HepG2 (cell line): ENCODE measurements around the gene YPEL4. TPM values are rescaled to one million over a fixed set of nuclear protein-coding genes. Genes with fewer than 3 reads are reported as not detected.

Experiments
- ATAC-seq: fragments of 200-7000 bp; cut with Tn5 transposase; 3 replicates; pipeline ENCODE4 v1.9.1; 2020; ENCODE audit warnings: mild to moderate bottlenecking, moderate library complexity
- BruUV-seq: library from RNA; stranded (reverse); fragments of 400-500 nt; replicated peaks from 2 replicates; lab custom pipeline; 2021; lab: Mats Ljungman, UMichigan
- CTCF ChIA-PET: fragments of 300-600 bp; formaldehyde crosslinking; extraction: SDS; loops from one replicate; lab custom pipeline; 2021; ENCODE audit warnings: low total read pairs, inconsistent platforms, low intra/inter-chr PET ratio; lab: Yijun Ruan, JAX
- POLR2A ChIA-PET: fragments of 350-600 bp; sonication (Branson Sonifier 250); formaldehyde crosslinking; loops from one replicate; lab custom pipeline; 2020; ENCODE audit warnings: antibody characterized with exemption, inconsistent platforms; lab: Yijun Ruan, JAX
- DNase-seq: peaks from one replicate; pipeline ENCODE4 v3.0.0-alpha.2; 2015; ENCODE audit warnings: low spot score
- FAIRE-seq: peaks from 3 replicates; lab custom pipeline; 2011; peaks lifted over from hg19 to GRCh38; lab: Jason Lieb, UNC
- H2AFZ ChIP-seq: one replicate; pipeline ENCODE4 v1.6.1; 2011; ENCODE audit warnings: low read length, inconsistent platforms
- H3K27ac ChIP-seq: fragments of 300-600 bp; 3 replicates; pipeline ENCODE4 v1.8.0; 2011; ENCODE audit warnings: mixed run types, mild to moderate bottlenecking, mixed read lengths, low read length, inconsistent platforms; ENCODE audit not compliant: insufficient read depth; ENCODE audit errors: extremely low read length
- H3K27me3 ChIP-seq, 2 experiments: fragments of 200-600 bp in 1 of 2; 2 replicates in 1 of 2; 3 replicates in 1 of 2; pipeline versions ENCODE4 v1.6.0 to v1.8.0; 2011; ENCODE audit warnings: low read length in 2 of 2, mild to moderate bottlenecking in 2 of 2, moderate library complexity in 2 of 2, inconsistent platforms in 1 of 2; ENCODE audit not compliant: insufficient read depth in 2 of 2, control insufficient read depth in 1 of 2
- H3K36me3 ChIP-seq, 2 experiments: fragments of 200-600 bp in 1 of 2; replicated peaks in 1 of 2; 2 replicates in 1 of 2; 3 replicates in 1 of 2; pipeline versions ENCODE4 v1.5.1 to v1.8.0; 2011; ENCODE audit warnings: low read length in 2 of 2, inconsistent platforms in 1 of 2; ENCODE audit not compliant: insufficient read depth in 2 of 2, control insufficient read depth in 1 of 2
- H3K4me1 ChIP-seq: 2 replicates; pipeline ENCODE4 v1.5.1; 2012; ENCODE audit warnings: low read length, inconsistent platforms; ENCODE audit not compliant: insufficient read depth
- H3K4me2 ChIP-seq: 2 replicates; pipeline ENCODE4 v1.6.0; 2011; ENCODE audit warnings: low read depth, low read length, inconsistent platforms
- H3K4me3 ChIP-seq, 3 experiments: fragments of 200-600 bp in 1 of 3; sonication (generic), shearing (Covaris generic) in 1 of 3; replicated peaks in 1 of 3; 2 replicates each; pipeline ENCODE4 v1.5.1; 2011 to 2016; ENCODE audit warnings: low read length in 3 of 3, inconsistent platforms in 2 of 3, low read depth in 2 of 3, mild to moderate bottlenecking in 2 of 3, control low read depth in 1 of 3, mixed read lengths in 1 of 3; ENCODE audit not compliant: insufficient read depth in 1 of 3
- H3K79me2 ChIP-seq: one replicate; pipeline ENCODE4 v1.6.1; 2011; ENCODE audit warnings: low read length, inconsistent platforms; ENCODE audit not compliant: insufficient read depth
- H3K9ac ChIP-seq: 2 replicates; pipeline ENCODE4 v1.6.0; 2011; ENCODE audit warnings: mild to moderate bottlenecking, low read depth, low read length, inconsistent platforms; ENCODE audit not compliant: insufficient read depth
- H3K9me3 ChIP-seq: 2 replicates; pipeline ENCODE4 v1.5.1; 2012; ENCODE audit warnings: mild to moderate bottlenecking, low read length
- H4K20me1 ChIP-seq: 2 replicates; pipeline ENCODE4 v1.6.0; 2011; ENCODE audit warnings: inconsistent platforms, mild to moderate bottlenecking, low read length, moderate library complexity; ENCODE audit not compliant: insufficient read depth
- ARNT ChIP-seq: fragments of 450-650 bp; IDR thresholded peaks from 2 replicates; pipeline ENCODE4 v1.6.1; 2017
- BCL6 ChIP-seq: IDR thresholded peaks from 2 replicates; pipeline ENCODE4 v1.6.1; 2016; ENCODE audit warnings: missing genetic modification reagents, missing compliant biosample characterization
- BORCS8-MEF2B ChIP-seq: sonication (generic); formaldehyde crosslinking; IDR thresholded peaks from 2 replicates; pipeline ENCODE4 v1.8.0; 2022; ENCODE audit warnings: mild to moderate bottlenecking, missing genetic modification reagents
- CREB3 ChIP-seq: sonication (generic); formaldehyde crosslinking; IDR thresholded peaks from 2 replicates; pipeline ENCODE4 v1.5.0; 2020; ENCODE audit warnings: missing genetic modification reagents
- ETV6 ChIP-seq: sonication (generic); formaldehyde crosslinking; conservative IDR thresholded peaks from 2 replicates; pipeline ENCODE4 v1.4.0; 2020; ENCODE audit warnings: missing genetic modification reagents
- NCOA5 ChIP-seq: sonication (generic); formaldehyde crosslinking; IDR thresholded peaks from 2 replicates; pipeline ENCODE4 v1.4.0; 2020; ENCODE audit warnings: missing genetic modification reagents
- PAF1 ChIP-seq: IDR thresholded peaks from 2 replicates; pipeline ENCODE4 v1.6.1; 2016; ENCODE audit warnings: missing genetic modification reagents, missing compliant biosample characterization
- SMARCC2 ChIP-seq: fragments of 450-650 bp; IDR thresholded peaks from 2 replicates; pipeline ENCODE4 v1.6.1; 2017; ENCODE audit warnings: antibody characterized with exemption, mild to moderate bottlenecking
- ZNF567 ChIP-seq: sonication (generic); formaldehyde crosslinking; IDR thresholded peaks from 2 replicates; pipeline ENCODE4 v1.8.1; 2023; ENCODE audit warnings: mild to moderate bottlenecking, missing genetic modification reagents, borderline replicate concordance
- WGBS: methylation state at CpG from one replicate; pipeline ENCODE4 v1.1.6; 2017; ENCODE audit warnings: low lambda C conversion rate; 5-methylcytosine and 5-hydroxymethylcytosine counted together
- in situ Hi-C: cut with HindIII; loops from 2 replicates; pipeline ENCODE4 v1.10.0; 2017; ENCODE audit warnings: low pct_unique_long_range_greater_than_20kb; ENCODE audit not compliant: extremely low pct_ligation_motif_present
- intact Hi-C: fragments of 100-400 bp; cut with micrococcal nuclease; formaldehyde crosslinking; loops from one replicate; pipeline ENCODE4 v1.10.0; 2022; ENCODE audit not compliant: unreplicated experiment
- polyA plus RNA-seq, 8 experiments: library from polyadenylated mRNA; depleted of rRNA in 3 of 8; stranded (reverse) in 7 of 8; unstranded in 1 of 8; fragments of >200 nt; fragmentation: Illumina TruSeq in 4 of 8; extraction: Trizol in 4 of 8; gene quantifications; 2 replicates each; pipeline versions ENCODE4 v1.2.1 to v1.2.3, GENCODE V29; 2011 to 2016; ENCODE audit warnings: low read depth in 4 of 8, missing spikeins in 1 of 8, mixed read lengths in 1 of 8; ENCODE audit not compliant: insufficient read depth in 1 of 8
- total RNA-seq, 5 experiments: library from RNA; depleted of rRNA; stranded (reverse); fragments of >200 nt; fragmentation: Illumina TruSeq; extraction: Trizol; gene quantifications; 2 replicates each; pipeline ENCODE4 v1.2.3, GENCODE V29; 2016; ENCODE audit warnings: low read depth in 1 of 5
- TF ChIP-seq, protein P1 (sequence below): sonication (generic); formaldehyde crosslinking; IDR thresholded peaks from 2 replicates; pipeline ENCODE4 v1.5.1; 2020; ENCODE audit warnings: mild to moderate bottlenecking, missing genetic modification reagents
- TF ChIP-seq, protein P2 (sequence below): sonication (generic); formaldehyde crosslinking; IDR thresholded peaks from 2 replicates; pipeline ENCODE4 v1.8.1; 2022; ENCODE audit warnings: low read depth, mild to moderate bottlenecking, missing genetic modification reagents

Gene YPEL4
- total and polyA plus RNA-seq, 2 of the 13 experiments (the other 11 are each of a cell fraction or from before 2014, with no cell fraction given), result 0.04 TPM; not detected in 1

DNA sequence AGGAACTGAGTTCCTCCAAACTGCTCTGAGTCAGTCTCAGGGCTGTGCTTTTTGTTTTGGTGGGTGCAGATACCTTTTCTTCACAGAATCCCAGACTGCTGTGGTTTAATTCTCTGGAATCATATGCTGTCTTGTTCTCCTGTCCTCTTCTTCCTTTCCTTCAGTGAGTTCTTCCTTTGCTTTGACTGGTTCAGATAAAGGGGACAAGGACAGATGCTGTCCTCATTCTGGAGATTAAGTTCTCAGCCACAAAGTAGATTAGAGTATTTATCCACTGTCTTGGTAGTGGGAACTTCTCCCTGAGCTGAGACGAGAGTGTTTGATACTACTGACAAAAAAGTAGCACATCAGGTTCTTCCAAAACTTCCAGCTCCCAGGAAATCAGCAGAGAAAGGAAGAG, 31.5 kb upstream of the YPEL4 start (continued):
- TF ChIP-seq, protein P1, sequence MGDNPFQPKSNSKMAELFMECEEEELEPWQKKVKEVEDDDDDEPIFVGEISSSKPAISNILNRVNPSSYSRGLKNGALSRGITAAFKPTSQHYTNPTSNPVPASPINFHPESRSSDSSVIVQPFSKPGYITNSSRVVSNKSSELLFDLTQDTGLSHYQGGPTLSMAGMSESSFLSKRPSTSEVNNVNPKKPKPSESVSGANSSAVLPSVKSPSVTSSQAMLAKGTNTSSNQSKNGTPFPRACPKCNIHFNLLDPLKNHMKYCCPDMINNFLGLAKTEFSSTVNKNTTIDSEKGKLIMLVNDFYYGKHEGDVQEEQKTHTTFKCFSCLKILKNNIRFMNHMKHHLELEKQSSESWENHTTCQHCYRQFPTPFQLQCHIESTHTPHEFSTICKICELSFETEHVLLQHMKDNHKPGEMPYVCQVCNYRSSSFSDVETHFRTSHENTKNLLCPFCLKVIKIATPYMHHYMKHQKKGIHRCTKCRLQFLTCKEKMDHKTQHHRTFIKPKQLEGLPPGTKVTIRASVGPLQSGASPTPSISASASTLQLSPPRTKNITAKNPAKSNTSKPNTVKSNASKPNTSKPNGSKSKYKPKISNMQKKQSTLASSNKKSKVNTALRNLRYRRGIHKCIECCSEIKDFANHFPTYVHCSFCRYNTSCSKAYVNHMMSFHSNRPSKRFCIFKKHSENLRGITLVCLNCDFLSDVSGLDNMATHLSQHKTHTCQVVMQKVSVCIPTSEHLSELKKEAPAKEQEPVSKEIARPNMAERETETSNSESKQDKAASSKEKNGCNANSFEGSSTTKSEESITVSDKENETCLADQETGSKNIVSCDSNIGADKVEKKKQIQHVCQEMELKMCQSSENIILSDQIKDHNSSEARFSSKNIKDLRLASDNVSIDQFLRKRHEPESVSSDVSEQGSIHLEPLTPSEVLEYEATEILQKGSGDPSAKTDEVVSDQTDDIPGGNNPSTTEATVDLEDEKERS, result no peak
- TF ChIP-seq, all 625 proteins: peak for 0

DNA sequence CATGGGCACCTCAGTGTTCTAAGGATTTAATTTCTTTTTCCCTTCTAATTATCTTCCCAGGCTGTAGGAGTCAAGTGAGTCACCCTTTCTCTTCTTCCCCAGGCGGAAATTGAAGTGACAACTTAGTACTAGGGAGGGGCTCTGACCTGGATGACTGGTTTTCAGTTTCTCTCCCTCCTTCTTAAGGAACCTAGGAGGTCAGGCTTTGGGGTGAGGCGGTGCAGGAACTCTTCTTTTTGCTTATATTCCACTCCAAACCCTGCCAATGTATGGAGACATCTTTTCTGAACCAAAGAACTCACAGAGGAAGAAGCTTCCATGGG, 30.8 kb upstream of the YPEL4 start:
- Histone ChIP-seq H3K4me3 (no peak overlapping the region), H3K4me2 (no peak overlapping the region), H3K27ac (no peak overlapping the region), H3K4me1 (peaks cover 12% of the 10 kb centered on the region), H3K9me3 (no peaks in the 10 kb centered on the region), H4K20me1 (no peaks in the 10 kb centered on the region), H3K27me3 (no peaks in the 10 kb centered on the region), H3K79me2 (peaks cover 15% of the 10 kb centered on the region), H3K9ac (no peak overlapping the region), H3K36me3 (peaks cover 6 to 68% of the 10 kb centered on the region in 2 experiments), H2AFZ (no peak overlapping the region)
- WGBS, result 98% methylated on average over 2 of the region's 2 CpGs
- TF ChIP-seq SMARCC2, result no peak
- TF ChIP-seq ARNT, result no peak
- TF ChIP-seq BCL6 (CRISPR knock-in tag), result no peak
- TF ChIP-seq PAF1 (CRISPR knock-in tag), result no peak
- no peak for TF ChIP-seq ZNF567
- TF ChIP-seq, protein P2, sequence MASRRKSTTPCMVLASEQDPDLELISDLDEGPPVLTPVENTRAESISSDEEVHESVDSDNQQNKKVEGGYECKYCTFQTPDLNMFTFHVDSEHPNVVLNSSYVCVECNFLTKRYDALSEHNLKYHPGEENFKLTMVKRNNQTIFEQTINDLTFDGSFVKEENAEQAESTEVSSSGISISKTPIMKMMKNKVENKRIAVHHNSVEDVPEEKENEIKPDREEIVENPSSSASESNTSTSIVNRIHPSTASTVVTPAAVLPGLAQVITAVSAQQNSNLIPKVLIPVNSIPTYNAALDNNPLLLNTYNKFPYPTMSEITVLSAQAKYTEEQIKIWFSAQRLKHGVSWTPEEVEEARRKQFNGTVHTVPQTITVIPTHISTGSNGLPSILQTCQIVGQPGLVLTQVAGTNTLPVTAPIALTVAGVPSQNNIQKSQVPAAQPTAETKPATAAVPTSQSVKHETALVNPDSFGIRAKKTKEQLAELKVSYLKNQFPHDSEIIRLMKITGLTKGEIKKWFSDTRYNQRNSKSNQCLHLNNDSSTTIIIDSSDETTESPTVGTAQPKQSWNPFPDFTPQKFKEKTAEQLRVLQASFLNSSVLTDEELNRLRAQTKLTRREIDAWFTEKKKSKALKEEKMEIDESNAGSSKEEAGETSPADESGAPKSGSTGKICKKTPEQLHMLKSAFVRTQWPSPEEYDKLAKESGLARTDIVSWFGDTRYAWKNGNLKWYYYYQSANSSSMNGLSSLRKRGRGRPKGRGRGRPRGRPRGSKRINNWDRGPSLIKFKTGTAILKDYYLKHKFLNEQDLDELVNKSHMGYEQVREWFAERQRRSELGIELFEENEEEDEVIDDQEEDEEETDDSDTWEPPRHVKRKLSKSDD (CRISPR knock-in tag), result no peak
- no peak for TF ChIP-seq CREB3 (CRISPR knock-in tag)
- no peak for TF ChIP-seq ETV6 (CRISPR knock-in tag)
- no peak for TF ChIP-seq BORCS8-MEF2B (CRISPR knock-in tag)
- TF ChIP-seq NCOA5 (CRISPR knock-in tag), result no peak
- ATAC-seq (no peak), DNase-seq (no peak), FAIRE-seq (no peak)
- ChIA-PET POLR2A (interaction anchor here (0.9 kb wide), 1 partner anchor 32 kb away, joined by 3 read pairs; the partner anchor contains the start of gene MED19), CTCF (no interaction called here)
- in situ Hi-C loops, result no loop called here
- BruUV-seq, result no TSS peak
- intact Hi-C loops, result no loop called here
